ENCODE data around the gene UBALD1.

DNA sequence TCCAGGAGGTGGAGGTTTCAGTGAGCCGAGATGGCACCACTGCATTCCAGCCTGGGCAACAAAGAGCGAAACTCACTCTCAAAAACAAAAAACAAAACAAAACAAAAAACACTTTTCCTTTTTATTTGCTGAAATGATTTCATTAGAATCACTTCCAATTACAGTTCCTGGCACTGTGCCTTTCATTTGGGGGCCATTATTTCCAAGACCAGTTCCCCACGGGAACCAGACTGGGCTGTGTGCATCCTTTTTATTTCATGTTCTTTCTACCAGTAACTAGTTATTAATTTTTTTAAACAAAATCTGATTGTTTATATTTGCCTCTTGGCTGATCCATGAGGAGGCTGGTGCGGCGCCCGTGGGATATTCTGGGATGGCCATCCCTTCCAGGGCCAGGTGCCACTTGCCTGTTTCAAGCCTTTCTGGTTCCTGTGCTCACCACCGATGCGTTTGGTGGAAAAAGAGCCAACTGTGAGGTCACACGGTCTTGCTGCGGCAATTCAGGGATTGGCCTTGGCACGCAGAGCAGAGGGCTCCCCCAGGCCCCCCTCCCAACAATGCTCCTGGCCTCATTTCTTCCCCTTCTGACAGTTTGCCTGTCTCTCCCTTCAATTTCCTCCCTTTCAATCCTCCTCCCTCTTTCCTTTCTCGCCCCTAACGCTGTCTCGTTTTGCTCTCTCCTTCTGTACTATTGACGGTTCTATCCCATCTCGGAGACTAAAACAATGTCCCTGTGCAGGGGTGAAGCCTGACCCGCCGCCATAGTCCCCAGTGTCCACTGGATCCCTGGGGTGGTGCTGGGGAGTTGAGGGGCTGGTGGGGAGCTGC is 13.4 kb downstream of the UBALD1 start:
- TF ChIP-seq CTCF (IDR thresholded peaks at IDR 0.05) = no peak
- TF ChIP-seq EZH2 (IDR thresholded peaks at IDR 0.05) = no peak
- no peak for TF ChIP-seq EZH2phosphoT487 (IDR thresholded peaks at IDR 0.05)
